ENCODE measurements around the gene TTPAL. TPM values are rescaled to one million over a fixed set of nuclear protein-coding genes. Genes with fewer than 3 reads are reported as not detected.

The TTPAL gene
- total RNA-seq, 4 donors from 2014 or later: 7.9 to 13.0 (median 11.6) TPM

- Histone ChIP-seq H3K36me3 (no peaks in the 10 kb centered on the region), H3K27ac (no peak overlapping the region), H3K27me3 (no peaks in the 10 kb centered on the region), H3K4me3 (no peak overlapping the region), H3K9me3 (no peaks in the 10 kb centered on the region), H3K4me1 (peaks cover 3 to 37% (median 19%) of the 10 kb centered on the region in 3 donors)
- intact Hi-C loops (cut with DNase I): no loop called here
- TF ChIP-seq, protein P1, sequence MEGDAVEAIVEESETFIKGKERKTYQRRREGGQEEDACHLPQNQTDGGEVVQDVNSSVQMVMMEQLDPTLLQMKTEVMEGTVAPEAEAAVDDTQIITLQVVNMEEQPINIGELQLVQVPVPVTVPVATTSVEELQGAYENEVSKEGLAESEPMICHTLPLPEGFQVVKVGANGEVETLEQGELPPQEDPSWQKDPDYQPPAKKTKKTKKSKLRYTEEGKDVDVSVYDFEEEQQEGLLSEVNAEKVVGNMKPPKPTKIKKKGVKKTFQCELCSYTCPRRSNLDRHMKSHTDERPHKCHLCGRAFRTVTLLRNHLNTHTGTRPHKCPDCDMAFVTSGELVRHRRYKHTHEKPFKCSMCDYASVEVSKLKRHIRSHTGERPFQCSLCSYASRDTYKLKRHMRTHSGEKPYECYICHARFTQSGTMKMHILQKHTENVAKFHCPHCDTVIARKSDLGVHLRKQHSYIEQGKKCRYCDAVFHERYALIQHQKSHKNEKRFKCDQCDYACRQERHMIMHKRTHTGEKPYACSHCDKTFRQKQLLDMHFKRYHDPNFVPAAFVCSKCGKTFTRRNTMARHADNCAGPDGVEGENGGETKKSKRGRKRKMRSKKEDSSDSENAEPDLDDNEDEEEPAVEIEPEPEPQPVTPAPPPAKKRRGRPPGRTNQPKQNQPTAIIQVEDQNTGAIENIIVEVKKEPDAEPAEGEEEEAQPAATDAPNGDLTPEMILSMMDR (IDR thresholded peaks at IDR 0.05): no peak
- TF ChIP-seq POLR2A (IDR thresholded peaks at IDR 0.05): no peak
- DNase-seq: no peak
- WGBS, 2 donors: 61 to 69% methylated on average over 4 of the region's 4 CpGs
Measured at GRCh38 chr20:44523746-44524145, 48.1 kb downstream of the TTPAL start.

GRCh38 chr20:44526129-44526528 lies 50.5 kb downstream of the TTPAL start:
- no peaks in the 10 kb centered on the region for H3K36me3 ChIP-seq
- no peaks in the 10 kb centered on the region for H3K27me3 ChIP-seq
- TF ChIP-seq POLR2A (IDR thresholded peaks at IDR 0.05): no peak
- TF ChIP-seq, protein P1 (IDR thresholded peaks at IDR 0.05): no peak
- intact Hi-C loops (cut with DNase I): no loop called here
- peaks cover 0 to 15% (median 1%) of the 10 kb centered on the region in 3 donors for H3K4me1 ChIP-seq
- H3K4me3 ChIP-seq: no peak overlapping the region
- no peak for DNase-seq
- 40 to 64% methylated on average over 3 to 6 of the region's 6 CpGs for WGBS, 2 donors
- H3K27ac ChIP-seq: peak overlapping the region in 1 of 4 donors; percentile 1
- H3K9me3 ChIP-seq: no peaks in the 10 kb centered on the region

GRCh38 chr20:44527716-44528199 lies 52.1 kb downstream of the TTPAL start:
- peaks cover 0 to 23% (median 6%) of the 10 kb centered on the region in 3 donors for H3K4me1 ChIP-seq
- no peak for DNase-seq
- intact Hi-C loops (cut with DNase I): no loop called here
- TF ChIP-seq POLR2A (IDR thresholded peaks at IDR 0.05): no peak
- TF ChIP-seq, protein P1 (IDR thresholded peaks at IDR 0.05): no peak
- no peak overlapping the region for H3K4me3 ChIP-seq
- no peaks in the 10 kb centered on the region for H3K27me3 ChIP-seq
- H3K9me3 ChIP-seq: no peaks in the 10 kb centered on the region
- H3K36me3 ChIP-seq: no peaks in the 10 kb centered on the region
- WGBS, 2 donors: 59 to 81% methylated on average over 3 of the region's 4 CpGs
- H3K27ac ChIP-seq: no peak overlapping the region

GRCh38 chr20:44528309-44528708 lies 52.6 kb downstream of the TTPAL start:
- no peak overlapping the region for H3K27ac ChIP-seq
- no peaks in the 10 kb centered on the region for H3K27me3 ChIP-seq
- WGBS, 2 donors: 71 to 83% methylated on average over 6 of the region's 6 CpGs
- DNase-seq: no peak
- intact Hi-C loops (cut with DNase I): no loop called here
- no peaks in the 10 kb centered on the region for H3K9me3 ChIP-seq
- H3K36me3 ChIP-seq: no peaks in the 10 kb centered on the region
- peaks cover 0 to 28% (median 8%) of the 10 kb centered on the region in 3 donors for H3K4me1 ChIP-seq
- H3K4me3 ChIP-seq: no peak overlapping the region
- TF ChIP-seq, protein P1 (IDR thresholded peaks at IDR 0.05): no peak

- Histone ChIP-seq H3K27ac (peak overlapping the region; percentile 51 to 86 (median 80)), H3K36me3 (no peaks in the 10 kb centered on the region), H3K27me3 (no peaks in the 10 kb centered on the region), H3K9me3 (no peaks in the 10 kb centered on the region), H3K4me3 (peak overlapping the region; percentile 57 to 88 (median 79)), H3K4me1 (peaks cover 0 to 33% (median 8%) of the 10 kb centered on the region in 3 donors)
- no peak for DNase-seq
- 16 to 17% methylated on average over 11 of the region's 11 CpGs for WGBS, 2 donors
- intact Hi-C loops (cut with DNase I): loop anchor here (10.0 kb wide), 1 partner anchor 82 kb away; no protein-coding TSS in a partner anchor
- TF ChIP-seq, protein P1 (IDR thresholded peaks at IDR 0.05): no peak
Measured at GRCh38 chr20:44532259-44532980, 56.7 kb downstream of the TTPAL start.

Data from esophagus squamous epithelium (tissue), 5 donors.